Stimulated activated CD4-positive, alpha-beta T cell treated with anti-CD3 and anti-CD28 coated beads, Interleukin-12 subunit alpha, Interleukin-12 subunit beta, amount 100 ng/mL, for 48 hours (primary cell): ENCODE data around the gene PACSIN2.
"Not testable (repeated sequence)": the region's sequence is repeated elsewhere in the genome, so short reads cannot be mapped to it uniquely, and the experiment has no call there.

ENCODE experiments used
- DNase-seq, 3 donors: peaks; one replicate each; pipeline ENCODE4 v3.0.0-alpha.2; 2020; ENCODE audit warnings: low read depth in 2 of 3, low spot score in 1 of 3

PACSIN2 gene

DNA sequence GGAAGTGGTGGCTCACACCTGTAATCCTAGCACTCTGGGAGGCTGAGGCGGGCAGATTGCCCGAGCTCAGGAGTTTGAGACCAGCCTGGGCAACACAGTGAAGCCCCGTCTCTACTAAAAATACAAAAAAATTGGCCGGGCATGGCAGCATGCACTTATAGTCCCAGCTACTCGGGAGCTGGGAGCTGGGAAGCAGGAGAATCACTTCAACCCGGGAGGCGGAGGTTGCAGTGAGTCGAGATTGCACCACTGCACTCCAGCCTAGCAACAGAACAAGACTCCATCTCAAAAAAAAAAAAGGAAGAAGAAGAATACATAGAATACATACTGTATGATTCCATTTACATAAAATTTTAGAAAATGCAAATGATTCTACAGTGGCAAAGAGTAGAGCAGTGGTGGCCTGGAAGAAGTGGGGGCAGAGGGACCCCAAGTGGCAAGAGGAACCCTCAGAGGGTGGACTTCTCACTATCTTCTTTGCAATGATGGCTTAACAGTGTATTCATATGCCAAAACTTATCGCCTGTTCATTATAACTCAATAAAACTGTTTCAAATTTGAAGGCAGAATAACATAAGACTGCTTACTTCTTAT is 22.0 kb downstream of the PACSIN2 start:
- no peak for DNase-seq

DNA sequence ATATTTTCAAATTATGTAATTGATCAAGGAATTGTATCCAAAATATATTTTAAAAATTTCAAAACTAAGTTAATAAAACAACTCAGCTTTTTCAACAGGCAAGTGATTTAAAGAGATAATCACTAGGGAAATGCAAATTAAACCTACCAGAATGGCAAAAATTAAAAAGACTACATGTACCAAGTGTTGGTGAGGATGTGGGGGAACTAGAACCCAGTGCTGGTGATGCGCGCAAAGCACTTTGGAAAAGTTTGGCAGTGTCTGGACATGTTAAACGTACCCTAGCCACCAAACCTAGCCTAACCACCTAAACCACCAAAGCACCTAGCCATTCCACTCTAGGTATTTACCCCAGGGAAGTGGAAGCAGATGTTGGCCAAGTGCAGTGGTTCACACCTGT is 22.9 kb downstream of the PACSIN2 start:
- DNase-seq, result no peak

DNA sequence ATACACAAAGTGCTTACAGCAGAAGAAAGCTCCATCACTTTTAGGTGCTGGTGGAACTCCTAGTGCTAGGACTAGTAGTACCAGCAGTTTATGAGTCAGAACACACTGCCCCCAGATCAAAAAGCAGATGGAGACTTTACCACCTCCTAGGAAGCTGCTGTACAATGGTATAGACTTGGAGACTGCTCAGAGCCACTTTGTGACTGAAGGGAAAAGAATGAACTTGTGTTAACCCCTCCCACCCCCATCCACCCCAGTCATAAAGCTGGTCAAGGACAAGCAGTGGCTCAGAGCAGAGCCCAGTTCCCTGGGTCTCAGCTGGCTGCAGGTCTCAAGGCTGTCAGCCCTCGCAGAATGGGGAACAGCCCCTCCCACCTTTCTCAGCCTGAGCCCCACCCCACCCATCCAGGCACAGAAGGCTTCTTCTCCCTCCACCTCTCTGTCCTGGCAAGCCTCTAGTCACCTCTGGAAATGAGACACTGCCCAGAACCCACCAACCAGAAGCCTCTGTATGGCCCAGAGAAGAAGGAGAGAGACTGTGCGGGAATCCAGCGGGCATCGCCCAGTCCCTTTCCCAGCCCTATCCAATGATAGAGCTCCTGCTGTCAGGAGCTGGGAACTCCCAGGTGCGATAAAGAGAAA is 23.8 kb downstream of the PACSIN2 start:
- DNase-seq, result no peak

DNA sequence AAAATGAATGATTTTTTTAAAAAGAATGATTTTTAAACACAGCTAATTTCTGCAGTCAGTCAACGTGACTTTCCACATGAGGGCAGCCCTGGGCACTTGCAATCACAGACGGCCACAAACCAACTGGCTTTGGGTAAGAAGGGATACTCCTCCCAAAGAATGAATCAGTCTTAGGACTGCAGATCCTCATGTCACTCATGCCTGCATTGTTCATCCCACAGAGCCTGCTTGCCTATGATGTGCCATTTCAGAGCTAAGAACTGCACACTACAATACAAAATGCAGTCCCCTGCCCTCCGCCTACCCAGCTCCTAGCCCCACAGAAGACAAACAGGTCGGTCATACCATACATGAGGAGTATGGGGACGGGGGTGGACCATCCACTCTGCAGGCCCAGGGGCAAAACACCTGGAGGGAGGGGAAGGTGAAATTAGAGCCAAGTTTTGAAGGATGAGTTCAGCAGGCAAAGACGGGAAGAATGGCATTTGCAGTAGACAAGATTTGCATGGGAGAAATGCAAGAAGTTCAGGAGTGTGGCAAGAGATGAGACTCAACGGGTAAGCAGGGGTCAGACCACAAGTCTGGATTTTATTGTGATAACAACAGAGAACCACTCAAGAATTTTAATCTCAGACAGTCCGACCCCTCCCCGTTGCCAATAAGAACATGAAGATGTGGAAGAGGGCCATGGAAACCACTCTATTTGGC is 24.7 kb downstream of the PACSIN2 start:
- no peak for DNase-seq

DNA sequence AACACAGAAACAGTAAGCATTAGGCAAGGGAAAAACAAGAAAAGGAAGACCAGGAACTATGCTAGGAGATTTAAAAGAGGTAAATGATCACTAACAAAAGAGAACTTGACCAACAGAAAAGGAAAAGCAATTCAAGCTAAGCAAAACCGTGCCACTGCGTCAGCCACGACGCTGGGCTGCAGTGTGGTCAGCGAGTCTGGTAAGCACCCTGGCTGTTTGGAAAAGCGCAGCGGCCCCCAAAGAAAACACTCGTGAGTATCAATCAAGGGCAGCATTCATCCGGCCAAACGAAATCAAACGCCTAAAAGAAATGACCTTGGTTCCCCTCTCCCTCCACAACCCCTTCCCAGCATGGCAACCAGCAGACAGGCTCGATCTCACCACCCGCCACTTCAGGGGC is 28.8 kb downstream of the PACSIN2 start:
- DNase-seq, result no peak

DNA sequence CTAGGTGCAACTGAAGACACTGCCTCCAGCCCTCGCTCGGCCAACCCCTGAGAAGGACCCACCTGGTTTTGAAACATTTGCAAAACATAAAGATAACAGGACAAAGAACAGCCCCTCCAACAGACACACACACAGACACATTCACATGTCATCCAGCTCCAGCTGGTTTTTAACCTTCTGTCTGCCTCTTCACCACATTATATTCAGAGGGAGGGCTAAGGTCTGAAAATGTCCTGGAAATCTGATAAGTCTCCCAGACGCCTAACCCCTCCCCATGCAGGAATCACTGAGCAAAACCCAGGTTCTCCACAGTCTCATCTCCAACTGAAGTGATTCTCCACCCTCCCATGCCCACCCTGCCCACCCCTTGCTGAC is 29.4 kb downstream of the PACSIN2 start:
- no peak for DNase-seq

DNA sequence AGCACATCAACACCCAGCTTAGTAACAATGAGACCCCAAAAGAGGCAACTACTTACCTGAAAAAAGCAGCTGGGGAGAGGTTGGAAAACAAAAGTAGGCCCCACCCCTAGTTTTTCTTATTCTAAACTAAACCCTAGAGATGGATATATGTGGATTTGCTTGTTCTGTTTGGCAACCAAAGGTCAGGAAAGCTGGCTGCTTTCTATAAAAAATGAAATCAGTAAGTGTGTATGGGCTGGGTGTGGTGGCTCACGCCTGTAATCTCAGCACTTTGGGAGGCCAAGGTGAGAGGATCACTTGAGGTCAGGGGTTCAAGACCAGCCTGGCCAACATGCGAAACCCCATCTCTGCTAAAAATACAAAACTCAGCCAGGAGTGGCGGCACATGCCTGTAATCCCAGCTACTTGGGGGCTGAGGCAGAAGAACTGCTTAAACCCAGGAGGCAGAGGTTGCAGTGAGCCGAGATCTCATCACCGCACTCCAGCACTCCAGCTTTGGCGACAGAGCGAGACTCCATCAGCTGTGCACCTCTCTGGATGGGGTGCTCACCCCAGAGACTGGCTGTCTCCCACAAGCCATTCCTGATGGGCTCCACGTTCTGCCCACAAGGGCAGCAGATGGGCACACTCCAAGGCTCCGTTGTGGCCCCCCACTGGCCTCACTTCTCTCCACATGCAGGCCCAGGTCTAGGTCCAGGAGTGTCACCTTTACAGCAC is 30.0 kb downstream of the PACSIN2 start:
- DNase-seq, result no peak

DNA sequence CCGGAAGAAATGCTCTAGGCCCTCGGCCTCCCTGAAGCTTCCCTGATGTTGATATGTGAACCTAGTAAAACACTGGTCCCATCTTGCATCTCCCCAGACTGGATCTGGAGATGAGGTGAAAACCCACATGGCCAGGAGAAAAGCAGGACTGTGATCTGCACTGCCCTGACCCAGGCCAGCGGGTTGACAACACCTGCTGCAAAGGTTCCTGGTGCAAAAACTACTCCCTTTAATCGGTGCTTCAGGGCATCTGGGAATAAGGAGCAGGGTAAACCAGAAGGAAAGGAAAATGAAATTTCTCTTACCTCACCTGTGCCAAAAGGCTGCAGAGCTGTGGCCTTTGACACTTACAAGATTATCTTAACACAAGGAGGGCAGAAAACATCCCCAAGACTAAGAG is 30.6 kb downstream of the PACSIN2 start:
- DNase-seq, result no peak

DNA sequence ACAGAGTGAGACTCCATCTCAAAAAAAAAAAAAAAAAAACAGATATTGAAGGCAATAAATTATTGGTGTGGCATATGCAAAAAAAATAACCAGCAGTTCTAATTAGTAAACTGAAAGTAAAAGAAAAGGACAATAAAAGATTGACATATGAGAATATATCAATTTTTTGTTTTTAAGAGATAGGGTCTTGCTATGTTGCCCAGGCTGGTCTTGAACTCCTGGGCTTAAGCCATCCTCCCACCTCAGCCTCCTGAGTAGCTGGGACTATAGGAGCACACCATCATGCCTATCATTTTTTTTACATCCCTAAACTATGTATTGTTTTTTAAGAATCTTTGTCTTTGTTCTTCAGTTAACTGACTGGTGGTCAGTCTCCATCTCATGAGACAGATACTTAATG is 31.5 kb downstream of the PACSIN2 start:
- DNase-seq, result no peak

DNA sequence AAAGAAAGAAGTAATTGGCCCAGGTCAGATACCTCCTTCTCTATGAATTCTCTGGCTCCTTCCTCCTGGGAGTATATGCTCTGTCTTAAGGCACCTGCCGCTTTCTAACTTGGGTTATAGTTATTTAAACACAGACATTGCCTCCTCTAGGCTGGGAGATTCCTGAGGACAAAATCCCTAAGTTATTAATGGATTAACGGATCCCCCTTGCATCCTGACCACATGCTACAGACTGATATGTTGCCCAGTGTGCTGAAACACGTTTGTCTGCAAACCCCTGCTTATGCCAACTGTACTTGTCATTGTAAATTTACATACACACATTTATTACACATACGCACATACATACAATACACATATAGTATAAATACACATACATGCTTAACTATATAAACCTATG is 35.3 kb downstream of the PACSIN2 start:
- DNase-seq, result no peak

DNA sequence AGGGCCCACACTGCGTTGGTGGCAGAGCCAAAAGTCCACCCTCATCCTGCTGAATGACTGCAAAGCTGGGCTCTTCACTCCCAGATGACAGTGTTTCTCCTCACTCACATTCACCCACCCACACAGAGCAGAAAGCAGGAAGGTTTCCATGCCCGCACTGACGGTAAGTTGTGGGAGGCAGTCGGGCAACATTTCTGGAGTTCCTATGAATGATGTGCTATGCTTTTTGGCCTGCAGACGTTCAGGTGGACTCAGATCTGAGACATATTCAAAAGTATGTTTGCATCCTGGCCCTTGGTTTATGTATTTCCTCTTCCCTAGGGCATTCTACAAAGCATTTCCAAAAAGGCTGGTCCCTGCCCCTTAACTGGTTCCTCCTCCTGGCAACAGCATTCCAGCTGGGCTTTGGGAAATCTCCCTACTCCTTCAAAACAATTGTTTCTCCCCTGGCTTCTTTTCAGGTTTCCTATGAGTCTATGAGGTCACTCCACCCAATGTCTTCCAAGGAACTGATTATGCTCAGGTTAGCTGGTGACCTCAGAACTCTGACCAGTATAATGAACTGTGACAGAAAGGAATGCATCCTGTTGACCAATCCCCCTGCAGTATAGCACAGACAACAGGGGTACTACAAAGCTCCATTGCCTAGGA is 36.4 kb downstream of the PACSIN2 start:
- no peak for DNase-seq

DNA sequence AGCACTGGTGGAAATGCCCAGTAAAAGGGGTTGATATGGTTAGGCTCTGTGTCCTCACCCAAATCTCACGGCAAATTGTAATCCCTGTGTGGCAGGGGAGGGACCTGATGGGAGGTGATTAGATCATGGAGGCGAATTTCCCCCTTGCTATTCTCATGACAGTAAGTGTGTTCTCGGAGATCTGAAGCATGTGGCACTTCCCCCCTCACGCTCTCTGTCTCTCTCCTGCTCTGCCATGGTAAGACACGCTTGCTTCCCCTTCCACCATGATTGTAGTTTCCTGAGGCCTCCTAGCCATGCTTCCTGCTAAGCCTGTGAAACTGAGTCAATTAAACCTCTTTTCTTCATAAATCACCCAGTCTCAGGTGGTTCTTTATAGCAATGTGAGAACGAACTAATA is 37.4 kb downstream of the PACSIN2 start:
- no peak for DNase-seq

DNA sequence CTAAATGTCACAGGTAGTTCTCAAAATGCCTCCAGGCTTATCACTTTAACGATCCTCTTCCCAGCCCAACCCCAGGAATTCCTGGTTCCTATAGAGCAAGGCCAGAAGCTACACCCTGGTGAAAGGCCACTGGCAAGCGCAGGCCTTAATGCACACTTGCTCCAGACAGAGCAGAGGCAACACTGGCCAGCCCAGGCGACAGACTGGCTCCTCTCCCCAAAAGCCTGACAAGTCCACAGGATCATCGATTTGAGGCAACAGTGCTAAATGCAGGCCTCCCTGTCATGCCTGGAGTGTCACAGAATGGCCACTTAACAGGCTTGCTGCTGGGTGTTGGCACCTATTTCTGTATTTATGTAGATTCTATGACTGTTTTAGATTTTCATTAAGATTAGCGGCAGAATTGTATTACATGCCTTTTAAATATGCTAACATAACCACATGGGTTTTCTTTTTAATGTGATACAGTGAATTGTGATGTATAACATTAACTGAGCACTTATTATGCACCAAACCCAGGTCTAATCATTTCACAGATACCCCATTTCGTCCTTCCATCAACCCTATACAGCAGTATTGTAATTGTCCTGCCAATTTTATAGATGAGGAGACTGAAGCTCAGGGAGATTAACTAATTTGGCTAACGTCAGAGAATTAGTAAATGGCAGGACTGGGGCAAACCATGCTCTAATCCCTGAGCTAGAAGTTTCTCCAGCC is 38.6 kb downstream of the PACSIN2 start:
- no peak for DNase-seq

DNA sequence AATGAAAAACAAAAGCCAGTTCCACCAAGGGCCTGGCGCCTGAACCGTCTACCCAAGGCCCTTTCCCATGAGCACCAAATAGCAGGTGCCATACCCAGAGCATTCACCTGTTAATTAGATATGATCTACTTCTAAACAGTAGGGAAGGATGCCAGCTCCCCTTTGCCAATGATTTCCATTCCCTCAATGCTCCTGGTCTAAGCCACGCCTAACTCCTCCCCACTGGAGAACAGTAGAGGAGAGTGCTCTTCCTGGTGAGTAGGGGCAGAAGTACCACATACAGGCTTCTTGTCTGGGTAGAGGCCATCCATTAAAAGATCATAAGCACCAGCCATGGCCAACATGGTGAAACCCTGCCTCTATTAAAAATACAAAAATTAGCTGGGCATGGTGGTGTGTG is 40.7 kb downstream of the PACSIN2 start:
- no peak for DNase-seq

DNA sequence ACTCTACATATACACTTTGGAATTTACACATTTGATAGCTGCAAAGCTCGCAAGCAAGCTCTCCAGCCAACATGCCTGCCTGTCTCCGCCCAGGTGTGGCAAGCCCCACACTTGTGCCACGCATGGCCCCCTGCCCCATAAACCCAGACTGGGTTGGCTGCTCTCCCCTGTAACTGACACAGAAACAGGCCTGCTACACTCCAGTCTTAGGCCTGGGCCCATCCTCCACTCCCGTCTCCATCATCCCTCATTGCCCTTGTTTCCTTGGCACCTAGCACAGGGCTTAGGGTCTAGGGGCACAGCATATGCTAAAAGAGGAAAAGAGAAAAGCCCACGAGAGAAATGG is 41.4 kb downstream of the PACSIN2 start:
- DNase-seq, result no peak

DNA sequence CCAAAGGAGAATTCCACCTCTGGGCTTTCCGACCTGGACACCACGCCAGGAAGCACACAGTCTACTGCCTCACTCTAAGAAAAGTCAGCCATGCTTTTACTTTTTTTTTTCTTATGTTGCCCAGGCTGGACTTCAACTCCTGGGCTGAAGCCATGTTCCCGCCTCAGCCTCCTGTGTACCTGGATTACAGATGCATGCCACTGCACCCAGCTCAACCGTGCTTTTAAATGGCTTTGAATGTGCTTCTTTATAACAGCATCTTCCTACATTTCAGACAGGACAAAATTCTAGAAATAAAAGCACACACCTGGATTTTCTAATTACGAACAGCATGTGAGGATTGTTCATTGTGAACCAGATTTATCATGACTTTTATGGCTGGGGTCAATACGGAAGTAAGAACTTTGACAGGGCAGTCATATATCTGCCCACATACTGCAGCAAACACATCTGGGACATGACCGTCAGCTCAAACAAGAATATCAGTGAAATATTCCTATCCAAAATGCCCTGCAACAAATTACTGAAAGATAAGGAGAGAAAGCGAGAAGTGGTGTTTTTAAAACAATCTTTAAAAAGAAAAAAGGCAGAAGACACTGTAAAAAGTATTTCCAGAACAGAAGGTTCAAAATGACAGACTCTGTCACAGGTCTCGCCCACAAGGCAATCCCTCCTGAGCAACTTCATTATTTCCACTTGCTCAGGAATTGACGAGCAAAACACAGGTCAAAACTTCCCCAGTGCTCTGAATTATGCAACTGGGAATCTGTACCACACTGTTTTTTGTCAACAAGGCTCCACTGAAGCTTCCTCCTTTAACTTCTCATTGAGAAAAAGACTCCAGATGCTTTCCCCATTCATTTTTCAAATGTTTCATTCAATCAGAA is 42.1 kb downstream of the PACSIN2 start:
- DNase-seq, result no peak

DNA sequence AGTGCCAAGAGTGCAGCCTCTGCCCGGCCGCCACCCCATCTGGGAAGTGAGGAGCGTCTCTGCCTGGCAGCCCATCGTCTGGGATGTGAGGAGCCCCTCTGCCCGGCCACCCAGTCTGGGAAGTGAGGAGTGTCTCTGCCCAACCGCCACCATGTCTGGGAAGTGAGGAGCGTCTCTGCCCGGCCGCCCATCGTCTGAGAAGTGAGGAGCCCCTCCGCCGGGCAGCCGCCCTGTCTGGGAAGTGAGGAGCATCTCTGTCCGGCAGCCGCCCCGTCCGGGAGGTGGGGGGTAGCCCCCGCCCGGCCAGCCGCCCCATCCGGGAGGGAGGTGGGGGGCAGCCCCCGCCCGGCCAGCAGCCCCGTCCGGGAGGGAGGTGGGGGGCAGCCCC is 43.5 kb downstream of the PACSIN2 start:
- DNase-seq, result not testable (repeated sequence)

DNA sequence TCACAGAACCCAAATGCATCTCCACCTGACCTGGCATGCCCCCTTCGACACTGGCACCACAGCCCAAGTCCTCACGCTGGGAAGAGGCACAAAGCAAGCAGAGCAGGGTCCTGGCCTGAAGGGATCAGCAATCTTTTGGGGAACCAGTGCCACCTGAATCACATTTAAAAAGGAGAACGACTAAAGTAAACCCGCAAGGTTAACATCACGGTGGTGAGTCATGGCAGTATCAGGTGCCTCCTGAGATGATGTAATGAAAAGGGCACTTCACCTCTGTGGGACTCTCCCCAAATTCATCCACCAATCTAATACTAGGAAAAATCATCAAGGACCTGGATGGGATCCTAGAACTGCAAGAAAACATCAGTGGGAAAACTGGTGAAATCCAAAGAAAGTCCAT is 44.9 kb downstream of the PACSIN2 start:
- no peak for DNase-seq

DNA sequence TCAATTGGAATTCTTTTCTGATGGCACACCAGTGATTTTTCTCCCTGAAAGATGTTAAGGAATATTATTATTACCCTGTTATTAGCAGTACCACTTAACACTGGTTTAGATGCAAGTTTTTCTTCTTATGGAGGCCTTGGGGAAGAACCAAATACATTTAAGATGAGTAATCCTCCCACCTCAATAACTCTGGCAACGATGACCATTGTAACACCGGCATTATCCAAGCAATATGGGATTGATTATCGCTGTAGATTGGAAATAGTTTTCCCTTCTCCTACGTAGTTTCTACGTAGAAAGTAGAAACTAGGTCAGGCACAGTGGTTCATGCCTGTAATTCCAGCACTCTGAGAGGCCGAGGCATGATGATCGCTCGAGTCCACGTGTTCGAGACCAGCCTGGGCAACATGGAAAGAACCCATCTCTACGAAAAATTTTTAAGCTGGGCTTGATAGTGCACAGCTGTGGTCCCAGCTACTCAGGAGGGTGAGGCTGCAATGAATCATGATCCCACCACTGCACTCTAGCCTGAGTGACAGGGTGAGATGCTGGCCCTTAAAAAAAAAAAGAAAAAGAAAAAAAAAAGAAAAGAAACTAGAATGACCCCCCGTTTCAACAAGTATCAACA is 45.5 kb downstream of the PACSIN2 start:
- DNase-seq, result no peak

DNA sequence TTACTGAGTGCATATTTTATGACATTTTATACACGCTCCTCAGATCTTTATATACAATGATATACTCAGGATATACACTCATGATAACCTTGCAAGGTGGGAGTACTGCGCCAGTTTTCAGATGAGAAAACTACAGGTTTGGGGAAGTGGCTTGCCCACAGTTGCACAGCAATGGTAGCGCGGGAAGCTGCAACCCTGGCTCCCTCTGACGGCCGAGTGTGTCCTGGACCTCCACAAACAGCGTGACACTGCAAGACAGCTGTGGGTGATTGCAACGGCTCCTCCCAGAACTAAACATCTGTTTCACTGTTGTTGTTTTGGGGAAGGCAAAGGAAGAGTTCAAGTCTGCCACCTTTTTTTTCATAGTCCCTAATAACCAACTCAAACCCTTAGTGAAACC is 47.0 kb downstream of the PACSIN2 start:
- no peak for DNase-seq
